OCI-LY1 (cell line): ENCODE measurements around the gene CCDC187.

ENCODE experiments used
- CTCF ChIP-seq: fragments of 200-600 bp; sonication (generic), shearing (Covaris generic); IDR thresholded peaks from 2 replicates; pipeline ENCODE4 v1.5.1; 2017; ENCODE audit warnings: mild to moderate bottlenecking, antibody characterized with exemption, low read length, moderate library complexity, mixed read lengths
- EZH2 ChIP-seq: fragments of 200-600 bp; sonication (generic), shearing (Covaris generic); IDR thresholded peaks from 2 replicates; pipeline ENCODE4 v1.8.0; 2017; ENCODE audit warnings: borderline replicate concordance, mixed run types, mild to moderate bottlenecking, antibody characterized with exemption, low read length, moderate library complexity, mixed read lengths

- TF ChIP-seq CTCF (no peak), EZH2 (no peak)
Measured at GRCh38 chr9:136333045-136333444, 29.2 kb upstream of the CCDC187 start.
